Astrocyte of the spinal cord (primary cell): ENCODE data around the gene IL1RN.

ENCODE experiments used
- DNase-seq: peaks from one replicate; pipeline ENCODE4 v3.0.0; 2011; ENCODE audit warnings: low read depth, low spot score
- H3K4me3 ChIP-seq: 2 replicates; pipeline ENCODE4 v1.5.1; 2011; ENCODE audit warnings: low read depth, mild to moderate bottlenecking, low read length, moderate library complexity
- in situ Hi-C: cut with HindIII; loops from 2 replicates; pipeline ENCODE4 v1.10.0; 2017; ENCODE audit warnings: low sequenced_read_pairs
- TF ChIP-seq, protein P1 (sequence below): IDR thresholded peaks from 2 replicates; pipeline ENCODE4 v1.5.1; 2012; ENCODE audit warnings: low read depth, mild to moderate bottlenecking, low read length, inconsistent platforms

IL1RN gene

GRCh38 chr2:113133704-113134598 is 6.6 kb downstream of the IL1RN start:
- DNase-seq: peak; percentile 15
- in situ Hi-C loops: no loop called here
- TF ChIP-seq, protein P1, sequence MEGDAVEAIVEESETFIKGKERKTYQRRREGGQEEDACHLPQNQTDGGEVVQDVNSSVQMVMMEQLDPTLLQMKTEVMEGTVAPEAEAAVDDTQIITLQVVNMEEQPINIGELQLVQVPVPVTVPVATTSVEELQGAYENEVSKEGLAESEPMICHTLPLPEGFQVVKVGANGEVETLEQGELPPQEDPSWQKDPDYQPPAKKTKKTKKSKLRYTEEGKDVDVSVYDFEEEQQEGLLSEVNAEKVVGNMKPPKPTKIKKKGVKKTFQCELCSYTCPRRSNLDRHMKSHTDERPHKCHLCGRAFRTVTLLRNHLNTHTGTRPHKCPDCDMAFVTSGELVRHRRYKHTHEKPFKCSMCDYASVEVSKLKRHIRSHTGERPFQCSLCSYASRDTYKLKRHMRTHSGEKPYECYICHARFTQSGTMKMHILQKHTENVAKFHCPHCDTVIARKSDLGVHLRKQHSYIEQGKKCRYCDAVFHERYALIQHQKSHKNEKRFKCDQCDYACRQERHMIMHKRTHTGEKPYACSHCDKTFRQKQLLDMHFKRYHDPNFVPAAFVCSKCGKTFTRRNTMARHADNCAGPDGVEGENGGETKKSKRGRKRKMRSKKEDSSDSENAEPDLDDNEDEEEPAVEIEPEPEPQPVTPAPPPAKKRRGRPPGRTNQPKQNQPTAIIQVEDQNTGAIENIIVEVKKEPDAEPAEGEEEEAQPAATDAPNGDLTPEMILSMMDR: no peak
- no peak overlapping the region for H3K4me3 ChIP-seq

DNA sequence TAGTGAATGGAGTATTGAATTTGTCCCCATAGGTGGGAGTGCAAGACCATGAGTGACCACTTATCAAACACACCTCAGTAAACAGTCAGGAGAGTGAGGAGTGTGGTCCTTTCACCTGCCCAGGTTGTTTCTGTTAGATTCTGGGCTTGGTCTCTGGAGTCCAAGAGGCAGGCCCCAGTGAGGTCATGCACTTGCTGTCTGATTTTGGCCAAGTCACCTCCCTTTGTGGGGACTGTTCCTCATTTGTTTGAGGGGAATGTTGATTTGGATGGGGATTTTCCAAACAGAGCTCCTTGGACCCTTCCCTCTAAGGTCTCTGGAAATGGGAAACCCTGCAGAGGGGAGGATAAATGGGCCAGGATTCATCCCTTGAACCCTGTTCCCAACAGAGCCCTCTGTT is 7.3 kb downstream of the IL1RN start:
- H3K4me3 ChIP-seq: no peak overlapping the region
- in situ Hi-C loops: no loop called here
- DNase-seq: no peak
- TF ChIP-seq, protein P1: no peak

- in situ Hi-C loops: no loop called here
- TF ChIP-seq, protein P1: no peak
- no peak overlapping the region for H3K4me3 ChIP-seq
- no peak for DNase-seq
Measured at GRCh38 chr2:113135317-113135716, 7.9 kb downstream of the IL1RN start.

- H3K4me3 ChIP-seq: no peak overlapping the region
- DNase-seq: peak; percentile 52
- in situ Hi-C loops: no loop called here
- TF ChIP-seq, protein P1: peak; percentile 59
Measured at GRCh38 chr2:113136828-113137775, 9.7 kb downstream of the IL1RN start.

- H3K4me3 ChIP-seq: no peak overlapping the region
- DNase-seq: no peak
- TF ChIP-seq, protein P1: no peak
- in situ Hi-C loops: no loop called here
Measured at GRCh38 chr2:113137827-113138226, 10.4 kb downstream of the IL1RN start.
